GM12873 (cell line): ENCODE results near the gene DNAJC7.

ENCODE experiments used
- TF ChIP-seq, protein P1 (sequence below): IDR thresholded peaks from 2 replicates; pipeline ENCODE4 v1.5.1; 2012; ENCODE audit warnings: low read depth, mild to moderate bottlenecking, moderate library complexity, low read length, control low read depth; ENCODE audit not compliant: insufficient read depth; ENCODE audit errors: missing control alignments

The DNAJC7 gene

DNA sequence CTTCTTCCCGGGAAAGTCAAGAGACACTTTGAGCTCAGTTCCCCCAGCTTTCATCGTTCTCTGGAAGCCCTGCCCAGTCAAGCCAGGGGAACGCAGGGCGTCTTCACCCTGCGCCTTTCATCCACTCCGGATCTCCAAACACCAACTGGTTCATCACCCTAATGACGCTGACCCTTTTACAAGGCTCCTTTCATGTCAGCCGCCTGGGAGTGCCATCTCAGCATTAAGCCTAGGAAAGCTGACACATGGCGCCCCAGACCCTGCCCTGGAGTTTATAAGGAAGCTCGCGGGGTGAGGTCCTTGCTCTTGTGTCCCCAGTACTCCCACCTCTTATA lies 594 bp upstream of the DNAJC7 start:
- TF ChIP-seq, protein P1, sequence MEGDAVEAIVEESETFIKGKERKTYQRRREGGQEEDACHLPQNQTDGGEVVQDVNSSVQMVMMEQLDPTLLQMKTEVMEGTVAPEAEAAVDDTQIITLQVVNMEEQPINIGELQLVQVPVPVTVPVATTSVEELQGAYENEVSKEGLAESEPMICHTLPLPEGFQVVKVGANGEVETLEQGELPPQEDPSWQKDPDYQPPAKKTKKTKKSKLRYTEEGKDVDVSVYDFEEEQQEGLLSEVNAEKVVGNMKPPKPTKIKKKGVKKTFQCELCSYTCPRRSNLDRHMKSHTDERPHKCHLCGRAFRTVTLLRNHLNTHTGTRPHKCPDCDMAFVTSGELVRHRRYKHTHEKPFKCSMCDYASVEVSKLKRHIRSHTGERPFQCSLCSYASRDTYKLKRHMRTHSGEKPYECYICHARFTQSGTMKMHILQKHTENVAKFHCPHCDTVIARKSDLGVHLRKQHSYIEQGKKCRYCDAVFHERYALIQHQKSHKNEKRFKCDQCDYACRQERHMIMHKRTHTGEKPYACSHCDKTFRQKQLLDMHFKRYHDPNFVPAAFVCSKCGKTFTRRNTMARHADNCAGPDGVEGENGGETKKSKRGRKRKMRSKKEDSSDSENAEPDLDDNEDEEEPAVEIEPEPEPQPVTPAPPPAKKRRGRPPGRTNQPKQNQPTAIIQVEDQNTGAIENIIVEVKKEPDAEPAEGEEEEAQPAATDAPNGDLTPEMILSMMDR: no peak

DNA sequence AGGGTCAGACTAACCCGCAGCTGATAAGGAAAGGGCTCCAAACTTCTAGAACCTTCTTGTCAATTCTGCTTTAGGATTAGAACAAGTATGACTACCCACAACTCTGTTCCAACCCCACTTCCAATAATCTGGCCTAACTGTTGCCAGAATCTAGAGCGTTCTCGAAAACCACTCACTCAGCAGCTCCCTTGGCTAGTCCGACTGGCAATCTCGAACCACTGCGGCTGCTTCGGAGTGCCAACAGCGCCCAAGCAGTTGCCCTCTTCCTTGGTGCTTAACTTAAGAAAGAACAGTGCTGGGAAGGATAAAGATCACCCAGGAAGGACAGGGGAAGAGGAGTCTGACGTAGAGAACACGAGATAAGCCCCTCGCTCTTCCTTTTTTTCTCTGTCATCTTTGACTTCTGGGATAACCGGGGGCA lies 818 bp downstream of the DNAJC7 start:
- TF ChIP-seq, protein P1: no peak

DNA sequence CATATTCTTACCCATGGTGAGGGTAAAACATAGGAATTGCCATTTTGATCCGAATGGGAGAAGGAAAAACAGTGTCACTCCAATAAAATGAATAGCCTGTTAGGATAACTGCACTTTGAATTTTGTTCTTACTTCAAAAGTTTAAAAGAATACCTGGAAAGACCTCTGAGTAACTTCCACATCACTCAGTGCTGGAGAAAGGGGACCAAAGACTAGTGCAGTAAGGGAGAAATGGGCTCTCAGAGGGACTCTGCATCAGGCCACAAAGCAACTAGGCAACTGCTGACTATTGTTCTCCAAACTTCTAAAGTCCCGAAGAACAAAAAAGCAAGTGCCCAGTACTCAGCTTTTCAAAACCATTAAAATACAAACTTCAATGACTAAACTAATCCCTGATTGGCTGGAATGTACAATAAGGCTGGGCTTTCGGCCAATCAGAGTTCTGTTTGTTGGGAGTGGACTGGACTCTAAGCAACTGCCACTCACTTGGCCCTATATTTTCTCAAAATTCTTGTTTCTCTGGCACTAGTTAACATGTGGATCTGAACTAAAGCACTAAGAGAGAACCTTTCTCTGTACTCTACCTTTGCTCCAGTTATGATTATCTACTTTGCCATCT lies 6.2 kb downstream of the DNAJC7 start:
- TF ChIP-seq, protein P1: no peak

DNA sequence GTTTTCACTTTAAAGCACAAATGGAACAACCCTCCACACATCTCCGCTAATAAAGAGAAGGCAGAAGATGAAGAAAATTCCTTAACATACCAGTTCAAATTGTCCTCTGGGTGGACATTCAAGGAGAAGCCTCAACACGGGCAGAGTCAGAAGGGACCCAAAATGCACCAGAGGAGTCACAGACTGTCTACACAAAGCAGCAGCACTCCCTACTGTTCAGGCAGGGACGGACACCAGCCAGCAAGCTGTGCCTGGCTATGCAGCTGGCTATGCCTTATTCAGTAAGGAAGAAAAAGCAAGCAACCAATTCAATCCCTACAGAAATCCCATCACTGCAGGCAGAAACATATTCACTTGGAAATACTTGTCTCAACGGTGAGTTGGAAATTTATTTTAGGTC lies 8.1 kb downstream of the DNAJC7 start:
- TF ChIP-seq, protein P1: peak; percentile 30

DNA sequence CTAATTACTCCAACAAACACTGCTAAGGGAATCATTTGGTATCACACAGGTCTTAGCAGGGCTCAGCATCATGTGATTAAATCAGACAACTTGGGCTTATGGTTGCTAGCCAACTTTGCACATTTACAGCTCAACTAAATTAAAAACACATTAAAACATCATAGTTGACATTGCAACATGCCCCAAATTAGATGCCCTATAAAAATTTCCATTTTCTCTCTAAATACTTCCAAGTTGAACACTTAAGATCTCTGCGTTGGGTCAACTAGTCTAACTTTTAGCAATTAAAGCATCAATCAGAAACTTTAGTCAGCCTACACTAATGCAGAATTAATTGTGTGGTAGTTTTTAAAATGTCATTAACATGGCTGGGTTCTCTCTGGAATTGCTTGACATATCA lies 12.1 kb downstream of the DNAJC7 start:
- TF ChIP-seq, protein P1: no peak

DNA sequence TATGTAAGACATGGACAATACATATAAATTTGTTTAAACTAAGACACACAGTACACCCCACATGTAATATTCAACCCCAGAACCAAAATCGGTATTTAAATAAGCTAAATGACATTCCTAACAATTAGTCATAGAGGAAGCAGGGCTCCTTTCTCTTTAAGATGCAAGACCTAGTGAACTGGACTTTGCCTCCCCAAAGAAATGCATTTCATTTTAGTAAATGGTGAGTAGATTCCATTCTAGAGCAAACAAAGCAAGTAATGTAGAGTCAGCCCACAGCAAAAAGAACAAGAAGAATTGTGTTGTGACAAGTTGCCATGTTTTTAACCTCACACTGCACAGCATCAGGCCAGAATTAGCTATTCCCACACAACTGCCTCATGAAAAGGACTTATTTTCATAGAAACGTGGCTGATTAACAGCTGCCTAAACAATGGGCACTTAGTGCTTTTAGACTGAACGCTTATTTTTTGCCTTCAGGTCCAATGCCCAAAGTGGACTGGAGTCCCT lies 14.4 kb downstream of the DNAJC7 start:
- TF ChIP-seq, protein P1: no peak

DNA sequence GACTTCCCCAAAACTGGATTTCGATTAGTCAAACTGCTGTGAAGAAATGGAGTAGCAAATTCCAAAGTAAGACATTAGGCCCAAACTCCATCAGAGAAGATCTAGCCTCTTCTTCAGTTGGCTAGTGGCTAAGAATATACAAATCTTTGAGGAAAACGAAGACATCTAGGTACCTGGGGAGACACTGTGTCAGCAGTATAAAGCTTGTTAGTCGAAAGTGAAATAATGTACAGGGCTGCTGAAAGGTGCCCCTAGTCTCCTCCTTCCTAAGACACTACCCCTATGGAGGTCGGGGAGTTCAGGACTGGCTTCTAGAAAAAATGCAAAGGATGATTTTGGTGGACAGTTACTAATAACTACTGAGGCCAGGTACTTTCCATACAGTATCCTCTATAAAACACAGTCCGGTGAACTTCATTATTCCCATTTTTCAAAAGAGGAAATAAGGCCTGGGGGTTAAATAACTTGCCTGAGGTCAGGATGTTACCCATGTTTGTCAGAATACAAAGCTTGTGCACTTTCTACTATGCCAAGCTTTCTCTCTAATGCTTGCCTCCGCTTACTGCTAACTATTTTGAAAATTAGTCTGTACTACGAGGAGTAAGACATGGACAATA lies 15.0 kb downstream of the DNAJC7 start:
- TF ChIP-seq, protein P1: no peak
